NCI-H460 (cell line): ENCODE measurements around the gene TPM1. TPM values are rescaled to one million over a fixed set of nuclear protein-coding genes. Genes with fewer than 3 reads are reported as not detected.

Experiments used
- DNase-seq: peaks from one replicate; pipeline ENCODE4 v3.0.0-alpha.2; 2016; ENCODE audit warnings: low read depth; ENCODE audit errors: extremely low read depth
- total RNA-seq: library from RNA; depleted of rRNA; stranded (reverse); fragments of >200 nt; shearing (Covaris generic); gene quantifications from 2 replicates; pipeline ENCODE4 v1.2.3, GENCODE V29; 2014

The TPM1 gene
- total RNA-seq, 1 experiment from 2014 or later = 36.6 TPM

- DNase-seq = no peak
Observed at GRCh38 chr15:63072023-63072650, 29.6 kb downstream of the TPM1 start.

DNA sequence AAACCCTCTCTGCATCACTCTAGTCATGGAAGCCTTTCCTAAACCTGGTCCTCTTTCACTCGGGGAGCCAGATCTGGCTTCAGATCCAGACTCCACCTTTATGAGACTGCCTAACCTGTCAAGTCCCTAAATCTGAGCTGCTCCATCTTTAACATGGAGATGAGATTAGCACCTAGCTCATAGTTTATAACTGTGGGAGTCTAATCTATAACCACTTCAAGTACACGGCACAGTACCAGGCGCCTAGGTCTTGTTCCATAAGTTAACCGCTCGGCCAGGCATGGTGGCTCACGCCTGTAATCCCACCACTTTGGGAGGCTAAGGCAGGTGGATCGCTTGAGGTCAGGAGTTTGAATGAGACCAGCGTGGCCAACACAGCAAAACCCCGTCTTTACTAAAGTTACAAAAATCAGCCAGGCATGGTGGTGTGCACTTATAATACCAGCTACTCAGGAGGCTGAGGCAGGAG lies 30.3 kb downstream of the TPM1 start:
- no peak for DNase-seq

DNA sequence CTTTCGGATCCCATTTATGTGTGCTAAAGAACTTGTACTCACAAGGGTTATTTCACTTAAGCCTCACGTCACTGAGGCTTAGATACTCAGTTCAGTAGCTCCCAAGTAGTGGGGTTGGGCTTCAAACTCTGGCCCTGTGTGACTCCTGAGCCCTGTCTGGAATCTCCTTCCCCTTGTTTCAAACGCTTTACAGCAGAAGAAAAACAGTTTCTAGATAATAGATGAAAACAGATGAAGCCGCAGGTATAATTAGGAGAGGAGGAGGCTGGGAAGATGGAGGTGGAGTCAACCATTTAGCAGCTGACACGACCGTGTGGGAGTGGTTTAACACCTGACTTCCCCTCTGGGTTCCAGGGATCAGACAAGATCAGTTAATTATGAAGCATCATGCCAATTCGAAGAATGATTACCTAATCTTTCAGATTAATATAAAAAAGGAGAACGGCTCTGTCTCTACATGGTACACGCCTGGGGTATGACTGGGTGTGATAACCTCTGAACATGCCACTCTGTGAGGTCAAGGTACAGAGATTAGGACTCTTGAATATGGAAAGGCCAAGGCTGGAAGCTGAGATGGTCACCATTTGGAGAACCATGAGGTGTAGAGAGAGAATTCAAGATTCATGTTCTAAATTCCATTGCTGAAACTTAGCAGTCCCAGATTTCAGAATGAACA lies 31.1 kb downstream of the TPM1 start:
- no peak for DNase-seq

DNA sequence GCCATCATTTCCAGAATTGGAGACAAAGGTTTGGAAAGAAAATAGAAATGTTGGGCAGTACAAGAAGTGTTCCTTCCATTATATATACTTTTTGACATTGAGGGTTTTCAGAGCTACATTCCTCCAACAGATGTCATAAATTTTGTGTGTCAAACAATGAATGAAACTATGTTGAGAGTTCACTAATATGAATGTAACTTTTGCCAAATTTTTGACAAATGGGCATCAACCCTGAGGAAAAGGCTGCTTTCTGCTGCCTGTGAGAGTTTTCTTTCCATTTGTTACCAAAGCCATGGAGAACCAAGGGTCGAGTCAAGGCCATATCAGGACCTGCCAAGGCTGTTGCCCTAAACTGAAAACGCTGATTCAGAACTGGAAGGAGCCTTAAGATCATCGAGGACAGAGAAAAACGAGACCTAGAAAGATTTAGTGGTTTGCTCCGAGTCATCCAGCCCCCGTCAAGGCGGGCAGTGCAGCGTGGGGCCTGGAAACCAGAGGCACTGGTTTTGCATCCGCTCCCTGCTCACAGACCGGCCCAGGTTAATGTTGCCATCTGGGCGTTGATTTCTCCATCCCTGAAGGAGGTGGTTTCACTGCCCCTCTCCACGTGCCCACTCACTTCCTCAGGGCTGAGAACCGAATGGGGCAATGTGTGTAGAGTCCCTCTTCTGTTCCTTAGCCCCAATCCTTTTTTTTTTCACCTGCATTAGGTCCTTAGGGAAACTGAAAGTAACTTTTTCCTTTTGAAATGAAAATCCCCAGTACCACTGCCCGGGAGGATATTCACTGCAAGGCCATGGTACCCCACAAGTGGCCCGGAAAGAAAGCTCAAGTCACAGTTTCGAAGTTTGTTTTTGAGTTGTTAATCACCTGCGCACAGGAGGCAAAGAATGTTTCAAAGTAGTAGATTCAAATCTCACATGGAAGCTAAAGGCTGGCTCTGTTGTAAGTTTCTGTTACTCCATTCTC lies 32.8 kb downstream of the TPM1 start:
- no peak for DNase-seq

GRCh38 chr15:63075984-63076713 lies 33.6 kb downstream of the TPM1 start:
- DNase-seq = no peak

GRCh38 chr15:63076714-63077046 lies 34.1 kb downstream of the TPM1 start:
- DNase-seq = no peak

DNA sequence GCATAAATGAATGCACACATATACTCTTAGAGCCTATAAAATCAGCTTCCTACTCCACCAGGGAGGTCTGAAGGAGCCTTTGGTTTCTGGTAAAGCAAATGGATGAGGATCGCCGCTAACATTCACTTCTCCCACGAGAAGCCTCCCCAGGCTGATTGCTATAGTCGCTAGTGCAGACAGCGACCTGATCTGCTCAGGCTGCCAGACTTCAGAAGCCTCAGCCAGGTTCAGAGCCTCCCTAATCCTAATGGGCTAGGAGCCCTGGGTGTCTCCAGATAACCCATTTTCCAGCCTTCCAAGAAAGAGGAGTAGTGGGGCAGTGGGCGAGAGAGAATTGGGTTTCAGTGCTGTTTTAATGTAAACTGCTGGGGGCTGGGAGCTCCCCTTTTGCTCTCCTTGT lies 35.4 kb downstream of the TPM1 start:
- no peak for DNase-seq

DNA sequence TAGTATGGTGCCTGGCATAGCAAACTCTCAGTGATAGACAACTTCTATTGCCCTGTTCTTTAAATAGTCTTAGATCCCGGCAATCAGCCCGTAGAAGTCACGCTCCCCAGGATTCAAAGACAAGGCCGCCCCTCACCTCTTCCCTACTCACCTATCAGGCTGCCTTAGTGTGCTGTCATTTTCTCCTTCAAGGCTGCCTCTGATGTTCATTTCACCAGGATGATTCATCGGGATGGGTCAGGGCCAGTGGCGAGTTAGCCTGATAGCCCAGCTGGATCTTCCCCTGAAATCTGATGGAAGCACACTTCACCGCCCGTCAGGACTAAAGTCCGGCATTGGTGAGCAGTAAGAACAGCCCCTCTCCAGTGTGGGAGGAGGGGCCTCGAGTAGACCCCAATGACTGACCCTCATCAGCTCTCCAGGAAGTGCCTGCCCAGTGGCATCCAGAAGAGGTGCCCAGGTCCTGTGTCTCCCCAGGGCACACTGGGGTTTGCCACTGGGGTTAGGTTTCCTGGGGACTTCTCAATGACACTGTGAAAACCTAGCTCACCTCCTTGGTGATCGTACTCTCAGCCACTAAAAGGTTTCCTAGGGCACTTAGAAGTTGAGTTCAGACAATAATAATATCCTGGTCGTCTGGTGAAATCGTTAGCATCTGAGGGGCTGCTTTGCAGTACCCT lies 37.5 kb downstream of the TPM1 start:
- no peak for DNase-seq

GRCh38 chr15:63080634-63081250 lies 38.2 kb downstream of the TPM1 start:
- DNase-seq = no peak

DNA sequence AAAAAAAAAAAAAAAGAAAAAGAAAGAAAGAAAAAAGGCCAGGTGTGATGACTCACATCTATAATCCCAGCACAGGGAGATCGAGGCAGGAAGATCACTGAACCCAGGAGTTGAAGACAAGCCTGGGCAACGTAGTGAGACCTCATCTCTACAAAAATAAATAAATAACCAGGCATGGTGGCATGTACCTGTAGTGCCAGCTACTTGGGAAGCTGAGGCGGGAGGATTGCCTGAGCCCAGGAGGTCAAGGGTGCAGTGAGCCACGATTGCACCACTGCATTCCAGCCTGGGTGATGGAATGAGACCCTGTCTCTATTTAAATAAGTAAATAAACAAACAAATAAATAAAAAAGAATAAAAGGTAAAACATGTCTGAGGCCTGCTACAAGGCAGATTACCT lies 39.8 kb downstream of the TPM1 start:
- no peak for DNase-seq

DNA sequence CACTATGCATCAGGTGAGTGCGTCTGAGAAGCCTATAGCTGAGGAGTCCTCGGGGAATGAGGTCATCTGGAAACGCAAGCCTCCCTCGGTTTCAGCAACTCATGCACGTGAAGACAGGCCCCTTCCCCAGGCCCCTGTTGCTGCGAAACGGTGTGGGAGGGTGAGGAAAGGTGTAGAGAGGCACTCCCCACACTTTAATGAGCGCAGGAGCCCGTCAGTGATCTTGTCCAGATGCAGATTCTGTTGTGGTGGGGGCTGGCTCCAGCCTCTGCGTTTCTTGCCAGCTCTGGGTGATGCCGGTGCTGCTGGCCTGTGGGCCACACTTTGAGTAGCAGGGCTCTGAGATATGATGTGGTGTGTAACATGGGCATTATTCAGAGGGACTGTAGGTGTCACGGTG lies 40.5 kb downstream of the TPM1 start:
- no peak for DNase-seq

DNA sequence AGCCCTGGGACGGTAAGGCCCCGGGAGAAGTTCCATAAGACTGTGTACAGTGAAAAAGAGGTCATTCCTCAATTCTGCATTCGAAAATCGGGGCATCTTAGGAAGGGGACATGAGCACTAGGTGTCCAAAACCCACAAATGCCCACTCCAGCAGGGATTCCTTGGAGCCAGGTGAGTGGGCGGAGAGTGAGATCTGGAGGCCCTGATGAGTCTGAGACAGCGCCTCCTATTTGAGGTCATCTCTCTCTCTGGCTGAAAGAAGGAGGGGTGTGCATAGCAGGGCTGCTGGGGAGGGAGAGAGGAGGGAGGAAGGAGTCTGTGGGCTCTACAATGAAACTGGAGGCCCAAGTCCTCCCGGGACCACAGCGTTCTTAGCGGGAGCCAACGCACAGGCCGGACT lies 41.0 kb downstream of the TPM1 start:
- no peak for DNase-seq

GRCh38 chr15:63084806-63085205 lies 42.3 kb downstream of the TPM1 start:
- no peak for DNase-seq

- DNase-seq = no peak
Observed at GRCh38 chr15:63085289-63085688, 42.7 kb downstream of the TPM1 start.

DNA sequence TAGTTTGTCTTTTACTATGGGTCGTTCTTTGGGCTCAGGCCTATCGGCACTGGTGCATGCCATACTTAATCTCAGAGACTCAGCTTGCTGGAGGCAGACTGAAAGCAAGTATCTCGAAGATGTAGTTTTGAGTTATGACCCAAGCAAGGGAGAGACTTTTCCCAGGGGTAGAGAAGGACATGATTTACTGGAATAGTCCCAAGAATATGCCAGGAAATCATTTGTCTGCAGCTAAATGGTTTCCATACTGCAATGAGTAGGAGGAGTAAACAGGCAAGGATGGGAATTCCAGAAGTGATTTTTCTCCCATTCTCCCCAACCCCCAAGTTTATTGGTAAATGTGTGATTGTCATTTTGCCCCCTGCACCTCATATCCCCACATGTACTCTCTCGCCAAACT lies 43.7 kb downstream of the TPM1 start:
- DNase-seq = no peak

GRCh38 chr15:63086947-63087346 lies 44.4 kb downstream of the TPM1 start:
- no peak for DNase-seq

DNA sequence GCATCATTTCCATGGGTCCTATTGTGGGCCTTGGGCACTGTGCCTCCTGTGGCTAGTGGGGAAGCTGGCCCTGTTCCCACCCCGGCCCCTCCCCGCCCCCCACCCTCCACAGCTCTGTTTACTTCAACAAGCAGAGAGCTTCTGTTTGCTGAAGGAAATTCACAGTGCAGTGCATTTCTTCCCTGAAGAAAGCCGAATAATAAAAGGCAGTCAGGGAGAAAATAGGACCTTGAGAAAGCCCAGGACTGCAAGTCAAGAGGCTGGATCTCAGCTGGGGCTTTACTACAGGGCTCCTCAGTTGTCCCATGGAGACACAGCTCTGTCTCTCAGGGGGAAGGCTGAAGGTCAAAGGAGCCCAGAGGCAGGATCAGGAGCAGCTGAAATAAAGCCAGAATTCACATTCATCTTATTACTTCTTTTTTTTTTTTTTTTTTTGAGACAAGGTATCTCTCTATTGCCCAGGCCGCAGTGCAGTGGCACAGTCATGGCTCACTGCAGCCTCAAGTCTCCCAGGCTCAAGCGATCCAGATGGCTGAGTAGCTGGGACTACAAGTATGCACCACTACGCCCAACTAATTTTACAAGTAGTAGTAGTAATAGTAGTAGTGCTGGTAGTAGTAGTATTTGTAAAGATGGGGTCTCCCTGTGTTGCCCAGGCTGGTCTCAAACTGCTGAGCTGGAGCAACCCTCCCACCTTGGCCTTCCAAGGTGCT lies 46.1 kb downstream of the TPM1 start:
- no peak for DNase-seq

- DNase-seq = no peak
Observed at GRCh38 chr15:63089260-63090043, 46.9 kb downstream of the TPM1 start.
